Mucosa of rectum (tissue), 2 donors: ENCODE results near the gene ACTMAP.
"Not testable (repeated sequence)": the region's sequence is repeated elsewhere in the genome, so short reads cannot be mapped to it uniquely, and the experiment has no call there.

Experiments used
- H3K27ac ChIP-seq, 2 donors: one replicate each; pipeline ENCODE4 v1.7.0; 2013; ENCODE audit warnings: inconsistent platforms in 2 of 2, low read depth in 2 of 2, low read length in 2 of 2
- H3K27me3 ChIP-seq, 2 donors: one replicate each; pipeline ENCODE4 v1.7.0; 2013; ENCODE audit warnings: low read length in 2 of 2; ENCODE audit not compliant: control insufficient read depth in 2 of 2, insufficient read depth in 2 of 2
- H3K36me3 ChIP-seq, 2 donors: one replicate each; pipeline ENCODE4 v1.7.0; 2013; ENCODE audit warnings: low read length in 2 of 2; ENCODE audit not compliant: control insufficient read depth in 2 of 2, insufficient read depth in 2 of 2
- H3K4me1 ChIP-seq, 2 donors: one replicate each; pipeline ENCODE4 v1.7.0; 2013; ENCODE audit warnings: low read length in 2 of 2, mild to moderate bottlenecking in 1 of 2; ENCODE audit not compliant: control insufficient read depth in 2 of 2, insufficient read depth in 2 of 2
- H3K4me3 ChIP-seq, 2 donors: one replicate each; pipeline ENCODE4 v1.7.0; 2013; ENCODE audit warnings: low read length in 2 of 2
- H3K9ac ChIP-seq, 2 donors: one replicate each; pipeline ENCODE4 v1.7.0; 2013; ENCODE audit warnings: low read length in 2 of 2, low read depth in 1 of 2, mild to moderate bottlenecking in 1 of 2
- H3K9me3 ChIP-seq, 2 donors: one replicate each; pipeline ENCODE4 v1.7.0; 2013; ENCODE audit warnings: low read length in 2 of 2; ENCODE audit not compliant: control insufficient read depth in 2 of 2
- donor health status: healthy.
- donor health status: Normal muscosa, but diverticular disease.

ACTMAP gene

GRCh38 chr19:40776932-40777644 lies 26.8 kb upstream of the ACTMAP start:
- peak overlapping the region; percentile 97 to 98 for H3K4me3 ChIP-seq
- no peaks in the 10 kb centered on the region for H3K27me3 ChIP-seq
- peak overlapping the region; percentile 99 to 100 for H3K27ac ChIP-seq
- H3K9ac ChIP-seq, result peak overlapping the region; percentile 91 to 98
- H3K36me3 ChIP-seq, result peaks cover 0 to 3% of the 10 kb centered on the region in 2 donors
- peaks cover 11 to 15% of the 10 kb centered on the region in 2 donors for H3K4me1 ChIP-seq
- H3K9me3 ChIP-seq, result no peaks in the 10 kb centered on the region

GRCh38 chr19:40776364-40776763 lies 26.1 kb upstream of the ACTMAP start:
- Histone ChIP-seq H3K4me1 (peaks cover 11 to 15% of the 10 kb centered on the region in 2 donors), H3K4me3 (no peak overlapping the region), H3K36me3 (peaks cover 0 to 3% of the 10 kb centered on the region in 2 donors), H3K9me3 (no peaks in the 10 kb centered on the region), H3K9ac (no peak overlapping the region), H3K27ac (peak overlapping the region in 1 of 2 donors; percentile 99), H3K27me3 (no peaks in the 10 kb centered on the region)

DNA sequence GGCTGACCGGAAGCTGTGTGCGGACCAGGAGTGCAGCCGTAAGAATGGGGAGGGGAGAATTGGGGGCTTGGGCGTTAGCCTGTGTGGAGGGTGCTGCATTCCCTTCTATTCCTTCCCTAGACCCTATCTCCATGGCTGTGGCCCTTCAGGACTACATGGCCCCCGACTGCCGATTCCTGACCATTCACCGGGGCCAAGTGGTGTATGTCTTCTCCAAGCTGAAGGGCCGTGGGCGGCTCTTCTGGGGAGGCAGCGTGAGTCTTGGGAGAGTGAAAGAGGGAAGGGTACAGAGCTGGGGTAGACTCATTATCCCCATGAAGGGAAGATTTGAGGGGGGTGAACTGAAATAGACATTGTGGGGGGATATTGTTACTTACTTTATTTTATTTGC lies 25.4 kb upstream of the ACTMAP start:
- no peak overlapping the region for H3K27ac ChIP-seq
- no peaks in the 10 kb centered on the region for H3K27me3 ChIP-seq
- peaks cover 0 to 3% of the 10 kb centered on the region in 2 donors for H3K36me3 ChIP-seq
- H3K4me3 ChIP-seq, result no peak overlapping the region
- H3K4me1 ChIP-seq, result peaks cover 11 to 15% of the 10 kb centered on the region in 2 donors
- no peak overlapping the region for H3K9ac ChIP-seq
- no peaks in the 10 kb centered on the region for H3K9me3 ChIP-seq

GRCh38 chr19:40774916-40775631 lies 24.8 kb upstream of the ACTMAP start, which contains the start of gene MIA:
Gene MIA (plus strand): TSS chr19:40775521. CDS start chr19:40775543, 22 bp downstream.
- no peaks in the 10 kb centered on the region for H3K27me3 ChIP-seq
- H3K27ac ChIP-seq, result no peak within 1 kb of the TSS
- peaks cover 11 to 15% of the 10 kb centered on the region in 2 donors for H3K4me1 ChIP-seq
- H3K4me3 ChIP-seq, result no peak within 1 kb of the TSS
- no peaks in the 10 kb centered on the region for H3K36me3 ChIP-seq
- no peaks in the 10 kb centered on the region for H3K9me3 ChIP-seq
- no peak within 1 kb of the TSS for H3K9ac ChIP-seq

GRCh38 chr19:40771101-40771862 lies 21.0 kb upstream of the ACTMAP start:
- H3K9ac ChIP-seq, H3K4me1 ChIP-seq, H3K4me3 ChIP-seq, H3K9me3 ChIP-seq, H3K27ac ChIP-seq, H3K36me3 ChIP-seq, H3K27me3 ChIP-seq: not testable (repeated sequence)

GRCh38 chr19:40768869-40769268 lies 18.6 kb upstream of the ACTMAP start:
- Histone ChIP-seq H3K4me1 (no peaks in the 10 kb centered on the region), H3K27ac (no peak overlapping the region)

GRCh38 chr19:40766385-40766784 lies 16.1 kb upstream of the ACTMAP start:
- H3K27ac ChIP-seq, H3K9me3 ChIP-seq, H3K4me1 ChIP-seq, H3K4me3 ChIP-seq, H3K9ac ChIP-seq, H3K27me3 ChIP-seq: not testable (repeated sequence)
- peaks cover 50% of the 10 kb centered on the region in 2 donors for H3K36me3 ChIP-seq

More at GRCh38 chr19:40768869-40769268, 18.6 kb upstream of the ACTMAP start:
- Histone ChIP-seq H3K9ac (no peak overlapping the region), H3K9me3 (no peaks in the 10 kb centered on the region), H3K27me3 (no peaks in the 10 kb centered on the region), H3K36me3 (peaks cover 26 to 27% of the 10 kb centered on the region in 2 donors), H3K4me3 (no peak overlapping the region)

- Histone ChIP-seq H3K9ac (no peak overlapping the region), H3K27me3 (no peaks in the 10 kb centered on the region), H3K9me3 (no peaks in the 10 kb centered on the region), H3K4me1 (no peaks in the 10 kb centered on the region), H3K4me3 (no peak overlapping the region), H3K27ac (no peak overlapping the region), H3K36me3 (peaks cover 73 to 74% of the 10 kb centered on the region in 2 donors)
Measured at GRCh38 chr19:40763963-40764362, 13.7 kb upstream of the ACTMAP start.

- Histone ChIP-seq H3K27me3 (no peaks in the 10 kb centered on the region), H3K27ac (no peak overlapping the region), H3K36me3 (peaks cover 69 to 71% of the 10 kb centered on the region in 2 donors), H3K9ac (no peak overlapping the region), H3K4me1 (no peaks in the 10 kb centered on the region), H3K9me3 (no peaks in the 10 kb centered on the region), H3K4me3 (no peak overlapping the region)
Measured at GRCh38 chr19:40763526-40763925, 13.2 kb upstream of the ACTMAP start.
